Endothelial cell (in vitro differentiated cells): ENCODE data around the gene KCNIP1. TPM values are rescaled to one million over a fixed set of nuclear protein-coding genes. Genes with fewer than 3 reads are reported as not detected.

Source experiments
- DNase-seq: peaks from one replicate; pipeline ENCODE4 v3.0.0; 2021; ENCODE audit warnings: low spot score
- H3K27ac Mint-ChIP-seq: one replicate; pipeline ENCODE4 v1.8.0; 2021; ENCODE audit warnings: mixed read lengths, inconsistent platforms; ENCODE audit not compliant: unreplicated experiment
- H3K27me3 Mint-ChIP-seq: one replicate; pipeline ENCODE4 v1.8.0; 2021; ENCODE audit warnings: mild to moderate bottlenecking, moderate library complexity, mixed read lengths, inconsistent platforms; ENCODE audit not compliant: unreplicated experiment
- H3K36me3 Mint-ChIP-seq: one replicate; pipeline ENCODE4 v1.8.0; 2021; ENCODE audit warnings: mild to moderate bottlenecking, low read depth, mixed read lengths, inconsistent platforms; ENCODE audit not compliant: unreplicated experiment
- H3K4me1 Mint-ChIP-seq: one replicate; pipeline ENCODE4 v1.8.0; 2021; ENCODE audit warnings: mild to moderate bottlenecking, mixed read lengths, inconsistent platforms; ENCODE audit not compliant: unreplicated experiment
- H3K4me3 Mint-ChIP-seq: one replicate; pipeline ENCODE4 v1.8.0; 2021; ENCODE audit warnings: mild to moderate bottlenecking, mixed read lengths, inconsistent platforms; ENCODE audit not compliant: unreplicated experiment
- H3K9me3 Mint-ChIP-seq: one replicate; pipeline ENCODE4 v1.8.0; 2021; ENCODE audit warnings: mixed read lengths, inconsistent platforms; ENCODE audit not compliant: unreplicated experiment
- total RNA-seq: library from RNA; stranded (reverse); fragmentation: NEBNext Ultra II Directional; extraction: Animal tissue kit (Norgen Biotek cat#: 25700); gene quantifications from one replicate; pipeline ENCODE4 v1.2.1, GENCODE V29; 2021; ENCODE audit not compliant: unreplicated experiment
- TF ChIP-seq, protein P1 (sequence below): fragments of 200-600 bp; sonication (generic); IDR thresholded peaks from one replicate; pipeline ENCODE4 v1.5.0; 2021; ENCODE audit warnings: antibody characterized with exemption; ENCODE audit not compliant: unreplicated experiment

Gene KCNIP1
- total RNA-seq, 1 donor from 2014 or later, result 6.1 TPM

GRCh38 chr5:170471551-170472178, 32.2 kb upstream of the KCNIP1 start:
- no peak for DNase-seq
- H3K27ac Mint-ChIP-seq, result no peak overlapping the region
- peaks cover 22% of the 10 kb centered on the region for H3K4me1 Mint-ChIP-seq
- H3K36me3 Mint-ChIP-seq, result no peaks in the 10 kb centered on the region
- TF ChIP-seq, protein P1, sequence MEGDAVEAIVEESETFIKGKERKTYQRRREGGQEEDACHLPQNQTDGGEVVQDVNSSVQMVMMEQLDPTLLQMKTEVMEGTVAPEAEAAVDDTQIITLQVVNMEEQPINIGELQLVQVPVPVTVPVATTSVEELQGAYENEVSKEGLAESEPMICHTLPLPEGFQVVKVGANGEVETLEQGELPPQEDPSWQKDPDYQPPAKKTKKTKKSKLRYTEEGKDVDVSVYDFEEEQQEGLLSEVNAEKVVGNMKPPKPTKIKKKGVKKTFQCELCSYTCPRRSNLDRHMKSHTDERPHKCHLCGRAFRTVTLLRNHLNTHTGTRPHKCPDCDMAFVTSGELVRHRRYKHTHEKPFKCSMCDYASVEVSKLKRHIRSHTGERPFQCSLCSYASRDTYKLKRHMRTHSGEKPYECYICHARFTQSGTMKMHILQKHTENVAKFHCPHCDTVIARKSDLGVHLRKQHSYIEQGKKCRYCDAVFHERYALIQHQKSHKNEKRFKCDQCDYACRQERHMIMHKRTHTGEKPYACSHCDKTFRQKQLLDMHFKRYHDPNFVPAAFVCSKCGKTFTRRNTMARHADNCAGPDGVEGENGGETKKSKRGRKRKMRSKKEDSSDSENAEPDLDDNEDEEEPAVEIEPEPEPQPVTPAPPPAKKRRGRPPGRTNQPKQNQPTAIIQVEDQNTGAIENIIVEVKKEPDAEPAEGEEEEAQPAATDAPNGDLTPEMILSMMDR, result no peak
- no peak overlapping the region for H3K4me3 Mint-ChIP-seq
- H3K27me3 Mint-ChIP-seq, result no peaks in the 10 kb centered on the region
- no peaks in the 10 kb centered on the region for H3K9me3 Mint-ChIP-seq

GRCh38 chr5:170473642-170474041, 30.2 kb upstream of the KCNIP1 start:
- no peak overlapping the region for H3K27ac Mint-ChIP-seq
- no peaks in the 10 kb centered on the region for H3K27me3 Mint-ChIP-seq
- DNase-seq, result no peak
- H3K4me1 Mint-ChIP-seq, result peaks cover 22% of the 10 kb centered on the region
- H3K36me3 Mint-ChIP-seq, result no peaks in the 10 kb centered on the region
- no peaks in the 10 kb centered on the region for H3K9me3 Mint-ChIP-seq
- TF ChIP-seq, protein P1, result no peak
- no peak overlapping the region for H3K4me3 Mint-ChIP-seq

DNA sequence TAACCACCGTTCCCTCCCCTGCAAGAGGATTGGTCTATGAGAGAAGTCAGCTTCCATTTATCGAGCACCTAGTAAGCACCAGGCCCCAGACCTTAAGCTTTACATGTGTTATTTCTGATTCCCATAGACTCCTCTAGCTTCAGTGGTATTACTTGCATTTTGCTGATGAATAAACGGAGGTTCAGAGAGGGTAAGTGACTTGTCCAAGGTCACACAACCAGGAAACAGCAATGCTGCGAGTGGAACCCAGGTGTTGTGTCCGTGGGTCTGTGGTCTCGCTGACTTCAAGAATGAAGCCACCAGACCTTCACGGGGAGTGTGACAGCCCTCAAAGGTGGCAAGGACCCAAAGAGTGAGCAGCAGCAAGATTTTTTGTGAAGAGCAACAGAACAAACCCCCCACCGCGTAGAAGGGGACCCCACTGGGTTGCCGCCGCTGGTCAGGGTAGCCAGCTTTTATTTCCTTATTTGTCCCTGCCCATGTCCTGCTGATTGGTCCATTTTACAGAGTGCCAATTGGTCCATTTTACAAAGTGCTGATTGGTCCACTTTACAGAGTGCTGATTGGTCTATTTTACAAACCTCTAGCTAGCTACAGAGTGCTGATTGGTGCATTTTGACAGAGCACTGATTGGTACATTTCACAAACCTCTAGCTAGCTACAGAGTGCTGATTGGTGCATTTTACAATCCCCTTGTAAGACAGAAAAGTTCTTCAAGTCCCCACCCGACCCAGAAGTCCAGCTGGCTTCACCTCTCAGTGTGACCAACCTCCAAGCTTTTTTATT, 29.1 kb upstream of the KCNIP1 start:
- DNase-seq, result no peak
- TF ChIP-seq, protein P1, result no peak
- no peaks in the 10 kb centered on the region for H3K27me3 Mint-ChIP-seq
- H3K4me3 Mint-ChIP-seq, result no peak overlapping the region
- peaks cover 22% of the 10 kb centered on the region for H3K4me1 Mint-ChIP-seq
- H3K9me3 Mint-ChIP-seq, result no peaks in the 10 kb centered on the region
- H3K36me3 Mint-ChIP-seq, result no peaks in the 10 kb centered on the region
- no peak overlapping the region for H3K27ac Mint-ChIP-seq

DNA sequence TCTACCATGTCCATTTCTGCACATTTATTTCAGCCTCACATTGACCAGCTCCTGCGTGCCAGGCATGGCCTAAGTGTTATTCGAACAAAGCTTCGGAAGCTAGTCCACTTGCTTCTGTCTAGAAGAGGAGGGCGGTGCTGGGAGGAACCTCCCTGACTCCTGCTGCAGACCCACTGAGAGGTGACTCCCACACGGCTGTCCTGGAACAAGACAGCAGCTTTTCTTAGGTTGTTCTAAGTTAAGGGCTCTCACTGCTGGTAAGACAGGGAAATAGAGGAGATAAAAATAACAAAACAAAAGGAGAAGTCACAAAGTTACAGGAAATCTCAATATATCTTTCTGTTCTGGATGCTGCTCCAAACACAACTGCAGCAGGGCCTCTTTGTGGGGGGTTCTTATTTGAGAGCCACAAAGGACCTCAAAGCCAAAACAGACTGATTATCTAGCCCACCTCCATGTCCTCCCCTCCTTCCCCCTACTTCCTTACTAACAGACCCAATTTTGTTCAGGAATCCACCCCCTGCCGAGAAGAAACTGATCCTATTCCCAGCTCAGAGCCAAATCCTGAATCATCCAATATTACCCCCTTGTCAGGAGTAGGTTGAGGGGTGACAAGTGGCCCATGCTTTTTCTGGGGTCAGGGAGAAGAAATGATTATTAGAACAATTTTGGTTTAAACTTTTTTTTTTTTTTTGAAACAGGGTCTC, 28.4 kb upstream of the KCNIP1 start:
- Mint-ChIP-seq H3K27me3 (no peaks in the 10 kb centered on the region), H3K9me3 (no peaks in the 10 kb centered on the region), H3K4me3 (no peak overlapping the region), H3K27ac (no peak overlapping the region), H3K36me3 (no peaks in the 10 kb centered on the region), H3K4me1 (peaks cover 19% of the 10 kb centered on the region)
- no peak for DNase-seq
- TF ChIP-seq, protein P1, result no peak

GRCh38 chr5:170476704-170477103, 27.1 kb upstream of the KCNIP1 start:
- H3K36me3 Mint-ChIP-seq, result no peaks in the 10 kb centered on the region
- H3K27me3 Mint-ChIP-seq, result no peaks in the 10 kb centered on the region
- H3K4me1 Mint-ChIP-seq, result peaks cover 9% of the 10 kb centered on the region
- no peak for DNase-seq
- TF ChIP-seq, protein P1, result no peak
- H3K9me3 Mint-ChIP-seq, result no peaks in the 10 kb centered on the region
- H3K27ac Mint-ChIP-seq, result no peak overlapping the region
- no peak overlapping the region for H3K4me3 Mint-ChIP-seq
